HG02588 (cell line): Measurements from ENCODE around the gene CCL20.
"Not testable (repeated sequence)": the region's sequence is repeated elsewhere in the genome, so short reads cannot be mapped to it uniquely, and the experiment has no call there.

Experiments
- ATAC-seq: cut with Tn5 transposase; IDR thresholded peaks from one replicate; pipeline ENCODE4 v1.9.1; 2021; ENCODE audit warnings: mild to moderate bottlenecking, moderate library complexity; ENCODE audit not compliant: unreplicated experiment

Gene CCL20

GRCh38 chr2:227813562-227814353, at the start of gene CCL20:
Gene CCL20 (plus strand): TSS chr2:227813842. CDS start chr2:227813912, 70 bp downstream.
- ATAC-seq, result no peak

GRCh38 chr2:227765788-227766372, 47.8 kb upstream of the CCL20 start:
- ATAC-seq, result no peak

GRCh38 chr2:227766373-227766883, 47.2 kb upstream of the CCL20 start:
- peak; percentile 99 for ATAC-seq

- no peak for ATAC-seq
These were observed 45.8 kb upstream of the CCL20 start for GRCh38 chr2:227767830-227768229.

- no peak for ATAC-seq
These were observed 41.4 kb upstream of the CCL20 start for GRCh38 chr2:227772197-227772661.

GRCh38 chr2:227772932-227773331, 40.7 kb upstream of the CCL20 start:
- ATAC-seq, result no peak

- no peak for ATAC-seq
These were observed 39.5 kb upstream of the CCL20 start for GRCh38 chr2:227774011-227774624.

- no peak for ATAC-seq
These were observed 38.5 kb upstream of the CCL20 start for GRCh38 chr2:227774895-227775842.

- no peak for ATAC-seq
These were observed 32.5 kb upstream of the CCL20 start for GRCh38 chr2:227780981-227781615.

- ATAC-seq, result no peak
These were observed 31.8 kb upstream of the CCL20 start for GRCh38 chr2:227781841-227782240.

GRCh38 chr2:227782804-227783203, 30.8 kb upstream of the CCL20 start:
- peak; percentile 8 for ATAC-seq

GRCh38 chr2:227783404-227784138, 30.1 kb upstream of the CCL20 start:
- peak; percentile 97 for ATAC-seq

- ATAC-seq, result no peak
These were observed 28.3 kb upstream of the CCL20 start for GRCh38 chr2:227785293-227785692.

- ATAC-seq, result no peak
These were observed 25.1 kb upstream of the CCL20 start for GRCh38 chr2:227788561-227789018.

- ATAC-seq, result no peak
These were observed 23.8 kb upstream of the CCL20 start for GRCh38 chr2:227789803-227790202.

- ATAC-seq, result no peak
These were observed 20.4 kb upstream of the CCL20 start for GRCh38 chr2:227793148-227793712.

- ATAC-seq, result no peak
These were observed 17.5 kb upstream of the CCL20 start for GRCh38 chr2:227796045-227796711.

GRCh38 chr2:227796768-227797167, 16.9 kb upstream of the CCL20 start:
- not testable (repeated sequence) for ATAC-seq
